HG03378 (cell line): Measurements from ENCODE around the gene TP53TG3D.
"Not testable (repeated sequence)": the region's sequence is repeated elsewhere in the genome, so short reads cannot be mapped to it uniquely, and the experiment has no call there.

Experiments
- ATAC-seq: cut with Tn5 transposase; IDR thresholded peaks from one replicate; pipeline ENCODE4 v1.9.1; 2021; ENCODE audit warnings: mild to moderate bottlenecking, moderate library complexity; ENCODE audit not compliant: unreplicated experiment

The TP53TG3D gene

GRCh38 chr16:32252986-32253385 is at the start of gene TP53TG3D:
TSS of gene TP53TG3D (plus strand) at chr16:32253286. CDS start at chr16:32253354, 68 bp downstream.
- ATAC-seq = not testable (repeated sequence)

GRCh38 chr16:32253507-32253906 is 421 bp downstream of the TP53TG3D start:
- ATAC-seq = not testable (repeated sequence)

- not testable (repeated sequence) for ATAC-seq
These were observed 8.4 kb downstream of the TP53TG3D start for GRCh38 chr16:32261526-32261925.

- ATAC-seq = not testable (repeated sequence)
These were observed 10.5 kb downstream of the TP53TG3D start for GRCh38 chr16:32263552-32263951.

GRCh38 chr16:32281910-32282309 is 28.8 kb downstream of the TP53TG3D start:
- ATAC-seq = not testable (repeated sequence)

GRCh38 chr16:32283024-32283423 is 29.9 kb downstream of the TP53TG3D start:
- ATAC-seq = not testable (repeated sequence)

GRCh38 chr16:32283917-32284495 is 30.9 kb downstream of the TP53TG3D start:
- ATAC-seq = not testable (repeated sequence)

- not testable (repeated sequence) for ATAC-seq
These were observed 32.0 kb downstream of the TP53TG3D start for GRCh38 chr16:32284800-32285796.

GRCh38 chr16:32286193-32286592 is 33.1 kb downstream of the TP53TG3D start:
- ATAC-seq = not testable (repeated sequence)

- ATAC-seq = not testable (repeated sequence)
These were observed 34.7 kb downstream of the TP53TG3D start for GRCh38 chr16:32287743-32288142.

GRCh38 chr16:32289197-32289596 is 36.1 kb downstream of the TP53TG3D start:
- ATAC-seq = not testable (repeated sequence)

- ATAC-seq = not testable (repeated sequence)
These were observed 49.7 kb downstream of the TP53TG3D start for GRCh38 chr16:32302776-32303175.
